Colonic mucosa (tissue), 4 donors: ENCODE results near the gene PSMD2. TPM values are rescaled to one million over a fixed set of nuclear protein-coding genes. Genes with fewer than 3 reads are reported as not detected.
A peak's percentile ranks its signal among the peaks of the same experiment; 100 is the strongest.

Experiments used
- DNase-seq: peaks from one replicate; pipeline ENCODE4 v3.0.0-alpha.2; 2020
- H3K27ac ChIP-seq: fragments of 200-600 bp; one replicate; pipeline ENCODE4 v1.8.0; 2021
- H3K27me3 ChIP-seq: fragments of 200-600 bp; one replicate; pipeline ENCODE4 v1.8.0; 2021
- H3K36me3 ChIP-seq: fragments of 200-600 bp; one replicate; pipeline ENCODE4 v1.8.0; 2021
- H3K4me1 ChIP-seq: fragments of 200-600 bp; one replicate; pipeline ENCODE4 v1.8.0; 2021; ENCODE audit warnings: mild to moderate bottlenecking
- H3K4me3 ChIP-seq: fragments of 200-600 bp; one replicate; pipeline ENCODE4 v1.8.0; 2021
- H3K9ac ChIP-seq, 2 donors: one replicate each; pipeline ENCODE4 v1.7.0; 2013; ENCODE audit warnings: control low read depth in 2 of 2, low read depth in 2 of 2, low read length in 2 of 2
- H3K9me3 ChIP-seq: fragments of 200-600 bp; one replicate; pipeline ENCODE4 v1.8.0; 2021
- intact Hi-C: fragments of 100-400 bp; cut with DNase I; formaldehyde crosslinking; loops from one replicate; pipeline ENCODE4 v1.14.1; 2022
- total RNA-seq, 2 donors: library from RNA; stranded (reverse); fragmentation: NEBNext Ultra II Directional in 1 of 2; extraction: Animal tissue kit (Norgen Biotek cat#: 25700) in 1 of 2; gene quantifications; one replicate each; pipeline ENCODE4 v1.2.1, GENCODE V29; 2021
- TF ChIP-seq, protein P1 (sequence below): fragments of 200-600 bp; IDR thresholded peaks from one replicate; pipeline ENCODE4 v1.8.0; 2022; ENCODE audit warnings: antibody characterized with exemption, mild to moderate bottlenecking
- donor health status: healthy.
- donor health status: DM: no; HTN: no; CAD: no.
- donor health status: DM: no; HTN: no; CAD: no.

Gene PSMD2
- total RNA-seq, 2 donors from 2014 or later, result 166 to 298 TPM

DNA sequence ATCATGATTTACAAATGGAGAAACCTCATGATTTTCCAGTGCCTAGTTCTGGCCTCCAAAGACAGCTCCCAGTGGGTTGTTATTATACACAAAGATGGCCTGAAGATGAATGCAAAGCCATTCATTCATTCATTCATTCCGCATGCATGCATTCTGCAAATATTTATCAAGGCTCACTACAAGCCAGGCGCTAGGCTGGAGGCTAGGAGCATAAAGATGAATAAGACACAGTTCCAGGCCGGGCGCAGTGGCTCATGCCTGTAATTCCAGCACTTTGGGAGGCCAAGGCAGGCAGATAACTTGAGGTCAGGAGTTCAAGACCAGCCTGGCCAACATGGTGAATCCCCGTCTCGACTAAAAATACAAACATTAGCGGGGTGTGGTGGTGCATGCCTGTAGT is 2.4 kb upstream of the PSMD2 start:
- no peak for DNase-seq
- TF ChIP-seq, protein P1, sequence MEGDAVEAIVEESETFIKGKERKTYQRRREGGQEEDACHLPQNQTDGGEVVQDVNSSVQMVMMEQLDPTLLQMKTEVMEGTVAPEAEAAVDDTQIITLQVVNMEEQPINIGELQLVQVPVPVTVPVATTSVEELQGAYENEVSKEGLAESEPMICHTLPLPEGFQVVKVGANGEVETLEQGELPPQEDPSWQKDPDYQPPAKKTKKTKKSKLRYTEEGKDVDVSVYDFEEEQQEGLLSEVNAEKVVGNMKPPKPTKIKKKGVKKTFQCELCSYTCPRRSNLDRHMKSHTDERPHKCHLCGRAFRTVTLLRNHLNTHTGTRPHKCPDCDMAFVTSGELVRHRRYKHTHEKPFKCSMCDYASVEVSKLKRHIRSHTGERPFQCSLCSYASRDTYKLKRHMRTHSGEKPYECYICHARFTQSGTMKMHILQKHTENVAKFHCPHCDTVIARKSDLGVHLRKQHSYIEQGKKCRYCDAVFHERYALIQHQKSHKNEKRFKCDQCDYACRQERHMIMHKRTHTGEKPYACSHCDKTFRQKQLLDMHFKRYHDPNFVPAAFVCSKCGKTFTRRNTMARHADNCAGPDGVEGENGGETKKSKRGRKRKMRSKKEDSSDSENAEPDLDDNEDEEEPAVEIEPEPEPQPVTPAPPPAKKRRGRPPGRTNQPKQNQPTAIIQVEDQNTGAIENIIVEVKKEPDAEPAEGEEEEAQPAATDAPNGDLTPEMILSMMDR, result no peak
- peaks cover 9% of the 10 kb centered on the region for H3K4me1 ChIP-seq
- no peaks in the 10 kb centered on the region for H3K9me3 ChIP-seq
- H3K4me3 ChIP-seq, result no peak overlapping the region
- no peaks in the 10 kb centered on the region for H3K27me3 ChIP-seq
- H3K36me3 ChIP-seq, result peaks cover 11% of the 10 kb centered on the region
- H3K9ac ChIP-seq, result no peak overlapping the region
- intact Hi-C loops, result no loop called here
- no peak overlapping the region for H3K27ac ChIP-seq

- TF ChIP-seq, protein P1, result no peak
- Histone ChIP-seq H3K4me3 (peak overlapping the region; percentile 79), H3K4me1 (peaks cover 9% of the 10 kb centered on the region), H3K9ac (peak overlapping the region; percentile 84 to 86), H3K27ac (peak overlapping the region; percentile 9), H3K9me3 (no peaks in the 10 kb centered on the region), H3K36me3 (peaks cover 31% of the 10 kb centered on the region), H3K27me3 (no peaks in the 10 kb centered on the region)
- no peak for DNase-seq
- intact Hi-C loops, result no loop called here
Observed at GRCh38 chr3:184299488-184300377, 692 bp downstream of the PSMD2 start.

- no peaks in the 10 kb centered on the region for H3K9me3 ChIP-seq
- peaks cover 9% of the 10 kb centered on the region for H3K4me1 ChIP-seq
- H3K4me3 ChIP-seq, result no peak overlapping the region
- no peak overlapping the region for H3K27ac ChIP-seq
- no peak for DNase-seq
- peak overlapping the region in 1 of 2 donors; percentile 84 for H3K9ac ChIP-seq
- TF ChIP-seq, protein P1, result no peak
- peaks cover 34% of the 10 kb centered on the region for H3K36me3 ChIP-seq
- intact Hi-C loops, result no loop called here
- no peaks in the 10 kb centered on the region for H3K27me3 ChIP-seq
Observed at GRCh38 chr3:184300378-184300720, 1.3 kb downstream of the PSMD2 start.

DNA sequence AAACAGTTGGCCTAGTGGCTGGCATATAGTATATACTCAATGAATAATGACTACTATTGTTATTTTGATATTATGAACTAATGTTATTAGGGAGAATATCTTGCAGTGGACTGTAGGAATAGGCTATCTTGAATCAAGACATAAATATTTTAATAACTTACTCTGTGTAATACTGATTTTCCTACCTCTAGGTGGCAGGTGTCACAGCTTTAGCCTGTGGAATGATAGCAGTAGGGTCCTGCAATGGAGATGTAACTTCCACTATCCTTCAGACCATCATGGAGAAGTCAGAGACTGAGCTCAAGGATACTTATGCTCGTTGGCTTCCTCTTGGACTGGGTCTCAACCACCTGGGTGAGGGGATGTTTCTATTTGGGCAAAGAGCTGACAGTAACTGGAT is 6.5 kb downstream of the PSMD2 start:
- no peak overlapping the region for H3K9ac ChIP-seq
- no peak for DNase-seq
- intact Hi-C loops, result no loop called here
- H3K4me3 ChIP-seq, result no peak overlapping the region
- no peaks in the 10 kb centered on the region for H3K9me3 ChIP-seq
- peaks cover 42% of the 10 kb centered on the region for H3K36me3 ChIP-seq
- no peak overlapping the region for H3K27ac ChIP-seq
- H3K27me3 ChIP-seq, result no peaks in the 10 kb centered on the region
- TF ChIP-seq, protein P1, result peak; percentile 12
- H3K4me1 ChIP-seq, result peaks cover 2% of the 10 kb centered on the region

- Histone ChIP-seq H3K4me1 (no peaks in the 10 kb centered on the region), H3K27ac (peak overlapping the region; percentile 2), H3K4me3 (no peak overlapping the region), H3K9me3 (no peaks in the 10 kb centered on the region), H3K27me3 (no peaks in the 10 kb centered on the region), H3K36me3 (peaks cover 33% of the 10 kb centered on the region), H3K9ac (peak overlapping the region in 1 of 2 donors; percentile 30)
- TF ChIP-seq, protein P1, result no peak
- no peak for DNase-seq
- intact Hi-C loops, result no loop called here
Observed at GRCh38 chr3:184306341-184306972, 7.4 kb downstream of the PSMD2 start.
